GM23338 (cell line): ENCODE data around the gene FKBP1A. TPM values are rescaled to one million over a fixed set of nuclear protein-coding genes. Genes with fewer than 3 reads are reported as not detected.

Experiments
- ATAC-seq: fragments of 200-7000 bp; cut with Tn5 transposase; 3 replicates; pipeline ENCODE4 v1.9.1; 2020
- DNase-seq: peaks from one replicate; pipeline ENCODE4 v3.0.0-alpha.2; 2015; ENCODE audit warnings: low spot score
- H2AFZ ChIP-seq: fragments of 200-600 bp; sonication (generic); 2 replicates; pipeline ENCODE4 v1.8.0; 2016; ENCODE audit warnings: antibody characterized with exemption, mild to moderate bottlenecking, moderate library complexity
- H3F3A ChIP-seq: fragments of 200-600 bp; sonication (generic); replicated peaks from 2 replicates; pipeline ENCODE4 v1.8.0; 2017; ENCODE audit warnings: antibody characterized with exemption, mixed run types, low read depth
- H3K27ac ChIP-seq: fragments of 200-600 bp; sonication (generic); 2 replicates; pipeline ENCODE4 v1.6.1; 2016; ENCODE audit warnings: low read depth
- H3K27me3 ChIP-seq: fragments of 200-600 bp; sonication (generic); 2 replicates; pipeline ENCODE4 v1.8.0; 2016; ENCODE audit warnings: mild to moderate bottlenecking, mixed run types, moderate library complexity; ENCODE audit not compliant: insufficient read depth
- H3K36me3 ChIP-seq: fragments of 200-600 bp; sonication (generic); 2 replicates; pipeline ENCODE4 v1.8.0; 2016; ENCODE audit warnings: mild to moderate bottlenecking; ENCODE audit not compliant: insufficient read depth
- H3K4me1 ChIP-seq: fragments of 200-600 bp; sonication (generic); 2 replicates; pipeline ENCODE4 v1.8.0; 2016; ENCODE audit warnings: mild to moderate bottlenecking, moderate library complexity; ENCODE audit not compliant: insufficient read depth
- H3K4me2 ChIP-seq: fragments of 200-600 bp; sonication (generic); 2 replicates; pipeline ENCODE4 v1.7.1; 2017; ENCODE audit warnings: mixed run types
- H3K4me3 ChIP-seq: fragments of 200-600 bp; sonication (generic); 2 replicates; pipeline ENCODE4 v1.6.1; 2016; ENCODE audit warnings: mixed run types
- H3K79me2 ChIP-seq: fragments of 200-600 bp; sonication (generic); replicated peaks from 2 replicates; pipeline ENCODE4 v1.8.0; 2017; ENCODE audit warnings: mild to moderate bottlenecking; ENCODE audit not compliant: insufficient read depth
- H3K9me2 ChIP-seq: fragments of 200-600 bp; sonication (generic); 2 replicates; pipeline ENCODE4 v1.8.0; 2017; ENCODE audit not compliant: insufficient read depth
- H4K20me1 ChIP-seq: fragments of 200-600 bp; sonication (generic); replicated peaks from 2 replicates; pipeline ENCODE4 v1.8.0; 2017; ENCODE audit warnings: mild to moderate bottlenecking; ENCODE audit not compliant: insufficient read depth
- H3K27ac Mint-ChIP-seq: 2 replicates; pipeline ENCODE4 v1.8.0; 2020; ENCODE audit warnings: inconsistent platforms, mild to moderate bottlenecking, moderate library complexity, mixed read lengths
- H3K27me3 Mint-ChIP-seq: 3 replicates; pipeline ENCODE4 v1.8.0; 2022; ENCODE audit warnings: low read depth, mild to moderate bottlenecking, moderate library complexity, mixed read lengths, inconsistent platforms; ENCODE audit not compliant: insufficient read depth, poor library complexity
- H3K36me3 Mint-ChIP-seq: 3 replicates; pipeline ENCODE4 v1.8.0; 2021; ENCODE audit warnings: low read depth, mild to moderate bottlenecking, inconsistent platforms, moderate library complexity, mixed read lengths
- H3K4me1 Mint-ChIP-seq: 3 replicates; pipeline ENCODE4 v1.8.0; 2020; ENCODE audit warnings: mild to moderate bottlenecking, inconsistent platforms, mixed read lengths
- H3K4me3 Mint-ChIP-seq: 3 replicates; pipeline ENCODE4 v1.8.0; 2021; ENCODE audit warnings: moderate library complexity, mild to moderate bottlenecking, inconsistent platforms, mixed read lengths
- H3K9me3 Mint-ChIP-seq: 3 replicates; pipeline ENCODE4 v1.8.0; 2020; ENCODE audit warnings: moderate library complexity, mild to moderate bottlenecking, inconsistent platforms, mixed read lengths
- CTCF ChIP-seq, 2 experiments: fragments of 200-600 bp in 1 of 2; sonication (generic) in 1 of 2; conservative IDR thresholded peaks; 2 replicates each; pipeline versions ENCODE4 v1.5.1 to v1.6.1; 2016 to 2017; ENCODE audit warnings: antibody characterized with exemption in 2 of 2, low read depth in 2 of 2, mild to moderate bottlenecking in 2 of 2, moderate library complexity in 1 of 2
- ETS1 ChIP-seq: IDR thresholded peaks from 2 replicates; pipeline ENCODE4 v1.6.1; 2016; ENCODE audit warnings: antibody characterized with exemption
- EZH2phosphoT487 ChIP-seq: fragments of 200-600 bp; sonication (generic); IDR thresholded peaks from one replicate; pipeline ENCODE4 v1.8.1; 2018; ENCODE audit warnings: antibody characterized with exemption; ENCODE audit not compliant: unreplicated experiment
- POLR2AphosphoS5 ChIP-seq: IDR thresholded peaks from 2 replicates; pipeline ENCODE4 v1.6.1; 2016; ENCODE audit warnings: antibody characterized with exemption, low read depth
- REST ChIP-seq: IDR thresholded peaks from one replicate; pipeline ENCODE4 v1.6.1; 2018; ENCODE audit warnings: antibody characterized with exemption; ENCODE audit not compliant: unreplicated experiment
- ZNF114 ChIP-seq: fragments of 250-450 bp; sonication (Bioruptor Pico); IDR thresholded peaks from 2 replicates; pipeline ENCODE4 v1.5.0; 2020; ENCODE audit warnings: mild to moderate bottlenecking, moderate library complexity
- ZNF331 ChIP-seq: fragments of 250-450 bp; sonication (Bioruptor Pico); IDR thresholded peaks from 2 replicates; pipeline ENCODE4 v1.5.0; 2020; ENCODE audit warnings: low read depth, mild to moderate bottlenecking, moderate library complexity
- polyA plus RNA-seq: library from polyadenylated mRNA; unstranded; fragments of >200 nt; fragmentation: Nextera tagmentation; extraction: Ambion mirVana; gene quantifications from 2 replicates; pipeline ENCODE4 v1.2.1, GENCODE V29; 2016
- total RNA-seq: library from RNA; depleted of rRNA; stranded (reverse); fragments of >200 nt; shearing (Covaris generic); gene quantifications from 2 replicates; pipeline ENCODE4 v1.2.3, GENCODE V29; 2014

The FKBP1A gene
- total and polyA plus RNA-seq, 2 experiments from 2014 or later, result 171 to 350 TPM

- no peak for TF ChIP-seq ZNF331 (CRISPR knock-in tag)
These were observed 24.9 kb upstream of the FKBP1A start (continued) for GRCh38 chr20:1417790-1418189.

- Histone ChIP-seq H3F3A (no peaks in the 10 kb centered on the region), H3K36me3 (no peaks in the 10 kb centered on the region), H3K4me3 (no peak overlapping the region), H2AFZ (no peak overlapping the region), H3K27ac (no peak overlapping the region), H3K4me1 (no peaks in the 10 kb centered on the region), H3K4me2 (no peak overlapping the region), H3K27me3 (no peaks in the 10 kb centered on the region), H3K9me2 (no peaks in the 10 kb centered on the region), H4K20me1 (no peaks in the 10 kb centered on the region), H3K79me2 (no peaks in the 10 kb centered on the region)
- peaks cover 10% of the 10 kb centered on the region for H3K4me1 Mint-ChIP-seq
- H3K9me3 Mint-ChIP-seq, result peaks cover 20% of the 10 kb centered on the region
- peaks cover 3% of the 10 kb centered on the region for H3K27me3 Mint-ChIP-seq
- H3K36me3 Mint-ChIP-seq, result peaks cover 6% of the 10 kb centered on the region; the same call in 2 of the 3 replicates
- no peak overlapping the region for H3K4me3 Mint-ChIP-seq
- DNase-seq (no peak), ATAC-seq (no peak)
- TF ChIP-seq REST (no peak), CTCF (conservative IDR thresholded peaks at IDR 0.05; ENCODE audit: low read depth in 2 of 2) (no peak), EZH2phosphoT487 (no peak), ZNF114 (CRISPR knock-in tag) (no peak)
- H3K27ac Mint-ChIP-seq, result no peak overlapping the region
These were observed 24.4 kb upstream of the FKBP1A start for GRCh38 chr20:1417273-1417672.

- Mint-ChIP-seq H3K27me3 (peaks cover 3% of the 10 kb centered on the region), H3K4me3 (no peak overlapping the region), H3K36me3 (peaks cover 6% of the 10 kb centered on the region; the same call in 2 of the 3 replicates), H3K27ac (no peak overlapping the region), H3K4me1 (peaks cover 10% of the 10 kb centered on the region), H3K9me3 (peaks cover 17% of the 10 kb centered on the region)
- no peak overlapping the region for H3K4me2 ChIP-seq
- H4K20me1 ChIP-seq, result no peaks in the 10 kb centered on the region
- ATAC-seq (peak; percentile 36), DNase-seq (no peak)
- H3K36me3 ChIP-seq, result no peaks in the 10 kb centered on the region
- no peaks in the 10 kb centered on the region for H3K4me1 ChIP-seq
- no peaks in the 10 kb centered on the region for H3K79me2 ChIP-seq
- no peaks in the 10 kb centered on the region for H3K9me2 ChIP-seq
- no peak overlapping the region for H3K4me3 ChIP-seq
- no peaks in the 10 kb centered on the region for H3K27me3 ChIP-seq
- peak overlapping the region; percentile 35; the same call in 1 of the 2 replicates for H2AFZ ChIP-seq
- H3F3A ChIP-seq, result no peaks in the 10 kb centered on the region
- no peak for TF ChIP-seq ETS1
- no peak for TF ChIP-seq EZH2phosphoT487
- no peak for TF ChIP-seq CTCF (conservative IDR thresholded peaks at IDR 0.05; ENCODE audit: low read depth in 2 of 2)
- no peak for TF ChIP-seq POLR2AphosphoS5
- no peak overlapping the region for H3K27ac ChIP-seq
These were observed 23.0 kb upstream of the FKBP1A start for GRCh38 chr20:1415667-1416468.
